22Rv1 (cell line): Measurements from ENCODE around the gene C3orf18.

Experiments used
- H3K27ac ChIP-seq: fragments of 450-650 bp; 2 replicates; pipeline ENCODE4 v1.5.1; 2017
- ZFX ChIP-seq: fragments of 450-650 bp; IDR thresholded peaks from 2 replicates; pipeline ENCODE4 v1.6.1; 2017; ENCODE audit warnings: antibody characterized with exemption, borderline replicate concordance
- TF ChIP-seq, protein P1 (sequence below): fragments of 450-650 bp; IDR thresholded peaks from 2 replicates; pipeline ENCODE4 v1.5.1; 2017; ENCODE audit warnings: mild to moderate bottlenecking

C3orf18 gene

GRCh38 chr3:50533807-50534461 lies 33.6 kb downstream of the C3orf18 start:
- H3K27ac ChIP-seq = no peak overlapping the region
- TF ChIP-seq, protein P1, sequence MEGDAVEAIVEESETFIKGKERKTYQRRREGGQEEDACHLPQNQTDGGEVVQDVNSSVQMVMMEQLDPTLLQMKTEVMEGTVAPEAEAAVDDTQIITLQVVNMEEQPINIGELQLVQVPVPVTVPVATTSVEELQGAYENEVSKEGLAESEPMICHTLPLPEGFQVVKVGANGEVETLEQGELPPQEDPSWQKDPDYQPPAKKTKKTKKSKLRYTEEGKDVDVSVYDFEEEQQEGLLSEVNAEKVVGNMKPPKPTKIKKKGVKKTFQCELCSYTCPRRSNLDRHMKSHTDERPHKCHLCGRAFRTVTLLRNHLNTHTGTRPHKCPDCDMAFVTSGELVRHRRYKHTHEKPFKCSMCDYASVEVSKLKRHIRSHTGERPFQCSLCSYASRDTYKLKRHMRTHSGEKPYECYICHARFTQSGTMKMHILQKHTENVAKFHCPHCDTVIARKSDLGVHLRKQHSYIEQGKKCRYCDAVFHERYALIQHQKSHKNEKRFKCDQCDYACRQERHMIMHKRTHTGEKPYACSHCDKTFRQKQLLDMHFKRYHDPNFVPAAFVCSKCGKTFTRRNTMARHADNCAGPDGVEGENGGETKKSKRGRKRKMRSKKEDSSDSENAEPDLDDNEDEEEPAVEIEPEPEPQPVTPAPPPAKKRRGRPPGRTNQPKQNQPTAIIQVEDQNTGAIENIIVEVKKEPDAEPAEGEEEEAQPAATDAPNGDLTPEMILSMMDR = no peak
- no peak for TF ChIP-seq ZFX

DNA sequence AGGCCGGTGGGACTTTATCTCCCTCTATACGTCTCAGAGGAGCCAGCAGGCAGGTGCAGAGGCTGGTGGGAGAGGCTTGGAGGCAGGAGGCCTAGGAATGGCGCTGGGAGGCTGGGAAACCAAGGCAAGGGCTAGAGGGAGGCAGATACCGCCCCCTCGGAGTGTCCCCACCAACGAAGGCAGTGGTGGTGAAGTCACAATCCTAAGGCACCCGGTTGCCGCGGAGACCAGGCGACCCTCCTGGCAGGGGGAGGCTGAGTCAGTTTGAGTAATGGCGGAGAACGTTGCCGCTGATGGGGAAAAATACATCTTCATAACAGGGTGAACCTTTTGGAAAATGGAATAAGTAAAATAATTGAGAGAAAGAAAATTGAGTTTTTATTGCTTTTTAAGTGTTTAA lies 34.2 kb downstream of the C3orf18 start:
- TF ChIP-seq, protein P1 = no peak
- no peak for TF ChIP-seq ZFX
- no peak overlapping the region for H3K27ac ChIP-seq

DNA sequence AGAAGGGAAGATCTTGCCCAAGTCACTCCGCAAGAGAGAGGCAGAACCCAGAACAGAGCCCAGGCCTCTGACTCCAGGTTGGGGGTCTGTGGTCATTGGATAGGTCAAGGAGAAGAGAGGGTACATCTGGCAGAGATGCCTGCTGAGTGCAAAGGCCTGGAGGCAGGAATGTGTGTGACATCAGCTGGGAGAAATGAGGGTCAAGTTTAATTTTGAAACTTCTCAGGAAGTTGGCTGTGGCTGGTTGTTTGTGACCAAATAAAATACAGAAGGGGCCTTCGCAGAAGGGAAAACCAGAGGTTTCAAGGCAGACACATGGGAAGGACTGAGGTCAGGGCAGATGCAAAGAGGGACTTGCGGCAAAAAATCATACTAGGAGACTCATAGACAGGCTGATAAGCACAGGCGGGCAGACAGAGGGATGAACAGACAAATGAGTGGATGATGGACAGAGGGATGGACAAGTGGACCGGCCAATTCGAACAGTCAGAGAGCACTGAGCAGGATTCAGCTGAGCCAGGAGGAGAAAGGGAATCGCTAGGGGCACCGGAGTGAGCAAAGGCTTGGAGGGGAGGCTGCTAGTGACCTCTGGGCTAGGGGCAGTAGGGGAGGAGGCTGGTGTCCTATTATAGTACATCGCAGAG lies 35.4 kb downstream of the C3orf18 start:
- H3K27ac ChIP-seq = no peak overlapping the region
- no peak for TF ChIP-seq ZFX
- TF ChIP-seq, protein P1 = no peak

- TF ChIP-seq, protein P1 = no peak
- TF ChIP-seq ZFX = no peak
- H3K27ac ChIP-seq = no peak overlapping the region
Observed at GRCh38 chr3:50531201-50531600, 36.3 kb downstream of the C3orf18 start.

DNA sequence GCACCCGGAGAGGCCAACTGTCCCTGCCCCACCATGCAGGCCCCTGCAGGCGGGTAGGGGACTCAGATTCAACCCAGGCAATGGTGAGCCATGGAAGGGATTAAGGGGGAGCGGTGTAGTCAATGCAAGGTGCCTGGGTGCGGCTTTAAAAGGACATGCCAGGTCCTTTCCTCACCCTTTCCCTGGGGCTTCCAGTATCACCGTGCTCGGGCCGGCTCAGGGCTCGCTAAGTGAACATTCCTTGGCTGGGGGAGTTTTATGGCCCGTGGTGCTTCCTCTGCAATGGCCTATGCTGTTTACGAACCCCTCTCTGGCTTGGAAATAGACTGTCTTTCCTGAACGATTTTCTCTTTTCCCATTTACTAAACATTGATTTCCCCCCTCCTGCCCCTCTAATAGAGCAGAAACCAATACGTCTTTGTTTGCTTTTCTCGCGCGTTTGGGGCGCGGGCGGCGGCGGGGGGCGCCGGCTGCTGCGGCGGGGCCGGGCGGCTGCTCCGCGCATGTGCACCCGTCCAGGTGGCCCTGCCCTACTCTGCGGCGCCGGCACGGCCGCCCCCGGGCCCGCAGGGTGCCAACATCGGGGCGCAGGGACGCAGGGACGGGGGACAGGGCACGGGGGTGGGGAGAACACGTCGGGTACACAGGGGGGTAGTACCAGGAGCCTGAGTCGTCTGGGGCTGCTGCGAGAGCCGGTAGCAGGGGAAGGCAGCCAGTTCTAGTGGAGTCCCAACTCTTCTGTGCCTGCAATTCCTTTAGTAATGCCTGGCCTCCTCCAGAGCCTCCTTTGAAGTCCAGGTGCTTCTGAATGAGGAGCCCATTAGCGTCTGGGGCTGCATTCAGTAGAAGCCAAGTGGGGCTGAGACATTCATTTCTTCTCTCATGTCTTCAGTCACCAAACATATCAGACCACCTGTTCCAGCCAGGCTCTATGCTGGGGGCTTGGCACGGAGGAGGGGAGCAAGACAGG lies 37.3 kb downstream of the C3orf18 start:
- H3K27ac ChIP-seq = no peak overlapping the region
- no peak for TF ChIP-seq ZFX
- TF ChIP-seq, protein P1 = no peak

GRCh38 chr3:50525987-50526386 lies 41.6 kb downstream of the C3orf18 start:
- TF ChIP-seq, protein P1 = no peak
- no peak for TF ChIP-seq ZFX
- H3K27ac ChIP-seq = no peak overlapping the region
